Activated CD4-positive, alpha-beta T cell treated with anti-CD3 and anti-CD28 coated beads, Interleukin-2, amount 50 U/mL, for 4 hours (primary cell): Measurements from ENCODE around the gene ALPL.
A peak's percentile ranks its signal among the peaks of the same experiment; 100 is the strongest.

Source experiments
- DNase-seq, 2 experiments: peaks; one replicate each; pipeline ENCODE4 v3.0.0-alpha.2; 2020

ALPL gene

DNA sequence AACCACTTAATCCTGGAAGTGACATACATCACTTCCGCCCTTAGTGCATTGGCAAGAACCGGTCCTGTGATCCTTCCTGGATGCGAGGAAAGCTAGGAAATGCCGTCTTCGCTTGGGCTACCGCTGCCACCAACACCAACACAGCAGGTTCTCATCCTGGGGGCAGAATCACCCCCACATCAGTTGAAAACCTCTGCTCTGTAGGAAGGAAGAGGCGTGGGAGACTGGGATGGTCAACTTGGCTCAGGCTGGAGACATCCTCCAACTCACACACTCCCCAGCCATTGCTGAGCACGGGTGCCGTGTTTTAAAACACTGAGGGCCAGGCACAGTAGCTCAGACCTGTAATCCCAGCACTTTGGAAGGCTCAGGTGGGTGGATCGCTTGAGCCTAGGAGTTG, 74.9 kb downstream of the ALPL start:
- no peak for DNase-seq

DNA sequence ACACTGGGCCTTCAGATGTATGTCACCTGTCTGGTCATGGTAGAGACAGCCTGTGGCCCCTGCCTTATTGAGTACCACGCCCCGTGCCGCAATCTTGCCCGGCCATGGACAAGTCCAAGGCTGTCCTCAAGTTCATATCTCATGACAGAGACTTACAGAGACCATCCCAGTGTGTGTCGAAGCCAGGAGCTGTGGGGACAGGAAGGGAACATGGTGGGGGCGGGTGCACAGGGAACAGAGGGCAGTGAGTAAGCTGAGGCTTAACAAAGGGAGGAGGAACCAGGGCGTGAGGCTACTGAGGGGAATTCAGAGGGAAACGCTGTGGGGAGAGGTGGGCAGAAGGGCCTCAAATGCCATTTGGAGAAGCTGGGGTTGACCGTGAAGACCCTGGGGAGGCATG, 75.8 kb downstream of the ALPL start:
- no peak for DNase-seq

DNA sequence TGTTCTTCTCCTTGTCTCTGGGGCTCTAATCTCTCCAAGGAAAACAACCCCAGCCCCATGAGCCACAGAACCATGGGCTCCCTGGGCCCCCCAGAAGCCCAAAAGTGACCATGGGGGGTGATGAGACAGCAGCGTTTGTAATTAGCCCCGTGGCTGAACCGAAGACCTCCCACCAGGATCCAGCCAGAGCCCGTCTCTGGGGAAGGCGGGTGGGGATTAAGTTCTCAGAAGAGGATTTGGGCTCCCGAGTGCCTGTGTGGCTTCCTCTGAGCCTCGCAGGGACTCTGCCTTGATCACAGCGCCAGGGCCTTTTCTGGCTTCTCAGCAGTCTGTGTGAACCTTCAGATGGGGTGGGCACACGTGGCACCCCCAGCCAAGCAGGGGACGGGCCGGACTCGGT, 77.0 kb downstream of the ALPL start:
- no peak for DNase-seq

- no peak for DNase-seq
These were observed 77.8 kb downstream of the ALPL start for GRCh38 chr1:21586846-21587601.

DNA sequence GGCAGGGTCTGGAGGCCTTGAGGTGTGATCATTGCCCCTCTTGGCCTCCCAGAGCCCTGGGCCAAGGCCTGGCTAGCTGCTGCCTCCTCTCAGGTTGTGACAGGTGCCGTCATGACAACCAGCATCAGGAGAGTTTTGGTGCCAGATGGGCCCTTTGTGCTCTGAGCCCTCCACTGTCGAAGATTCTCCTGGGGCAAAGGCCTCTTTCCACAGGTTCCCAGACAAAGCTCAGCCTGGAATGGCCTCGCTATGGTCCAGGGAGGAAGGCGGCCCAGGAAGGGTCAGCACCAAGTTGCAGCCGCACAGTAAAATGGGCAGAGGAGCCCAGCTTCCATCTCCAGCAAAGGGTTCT, 78.4 kb downstream of the ALPL start:
- DNase-seq, result no peak

- DNase-seq, result no peak
These were observed 80.4 kb downstream of the ALPL start for GRCh38 chr1:21589618-21590017.

GRCh38 chr1:21590126-21590880, 81.1 kb downstream of the ALPL start:
- DNase-seq, result no peak

DNA sequence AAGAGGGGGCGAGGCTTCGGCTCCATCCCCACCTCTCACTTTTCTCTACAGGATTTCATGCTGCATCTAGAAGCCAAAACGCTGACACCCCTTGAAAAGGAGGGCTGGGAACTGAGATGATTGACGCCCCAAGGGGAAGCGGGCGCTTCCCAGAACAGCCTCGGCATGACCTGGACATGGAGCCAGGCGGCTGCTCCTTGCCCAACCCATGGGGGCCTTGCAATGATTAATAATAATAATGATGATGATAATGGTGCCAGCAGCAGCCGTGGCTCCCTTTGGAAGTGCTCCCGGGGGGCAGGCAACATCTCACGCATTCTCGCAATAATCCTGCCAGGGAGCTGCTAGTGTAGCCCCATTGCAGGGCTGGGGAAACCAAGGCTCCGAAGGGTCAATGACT, 81.7 kb downstream of the ALPL start:
- no peak for DNase-seq

DNA sequence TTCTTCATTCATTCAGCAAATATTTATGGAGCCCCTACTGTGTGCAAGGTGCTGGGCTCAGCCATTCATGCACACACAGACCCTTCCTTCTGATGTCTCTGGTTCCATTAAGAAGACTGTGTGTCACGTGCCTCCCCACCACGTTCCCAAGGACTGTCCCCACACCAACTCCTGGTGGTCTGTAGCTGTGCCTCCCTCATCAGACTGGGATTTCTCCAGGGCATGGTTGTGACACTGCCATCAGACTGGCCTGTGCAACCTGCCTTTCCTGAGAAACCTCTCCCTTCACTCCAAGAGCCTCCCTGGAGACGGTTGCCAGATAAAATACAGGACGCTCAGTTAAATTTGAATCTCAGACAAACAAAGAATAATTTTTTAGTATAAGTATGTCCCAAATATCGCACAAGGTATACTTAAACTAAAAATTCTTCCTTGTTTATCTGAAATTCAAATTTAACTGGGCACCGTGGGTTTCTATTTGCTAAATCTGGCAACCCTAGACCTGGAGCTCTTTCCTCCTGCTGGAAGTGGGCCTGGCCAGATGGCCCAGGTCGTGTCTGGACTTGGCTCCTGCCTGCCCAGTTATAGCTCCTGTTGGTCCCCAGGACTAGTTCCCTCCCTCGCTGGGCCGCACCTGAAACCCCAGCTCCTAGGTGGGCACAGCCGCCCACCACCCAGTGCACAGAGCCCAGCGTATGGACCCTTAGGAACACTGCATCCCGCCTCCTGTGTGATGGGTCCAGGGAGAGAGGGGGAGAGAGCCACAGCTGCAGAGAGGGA, 83.1 kb downstream of the ALPL start:
- DNase-seq, result no peak

DNA sequence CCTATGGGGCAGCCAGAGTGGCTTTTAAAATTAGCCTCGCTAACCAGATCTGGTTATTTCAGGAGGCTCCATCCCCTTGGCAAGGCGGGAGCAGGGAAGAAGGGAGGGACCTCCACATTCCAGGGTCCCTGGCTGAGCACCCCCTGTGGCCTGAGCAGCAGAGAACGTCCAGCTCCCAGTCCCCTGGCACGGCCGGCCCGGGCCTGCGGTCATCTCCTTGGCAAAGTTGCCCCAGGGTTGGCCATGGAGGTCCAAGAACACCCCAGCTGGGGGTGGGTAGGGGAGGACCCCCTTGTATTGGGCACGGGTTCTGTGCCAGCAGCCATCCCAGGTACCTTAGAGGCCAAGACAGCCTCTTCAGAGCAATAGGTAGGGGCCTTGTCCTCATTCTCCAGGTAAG, 84.0 kb downstream of the ALPL start:
- DNase-seq, result no peak

DNA sequence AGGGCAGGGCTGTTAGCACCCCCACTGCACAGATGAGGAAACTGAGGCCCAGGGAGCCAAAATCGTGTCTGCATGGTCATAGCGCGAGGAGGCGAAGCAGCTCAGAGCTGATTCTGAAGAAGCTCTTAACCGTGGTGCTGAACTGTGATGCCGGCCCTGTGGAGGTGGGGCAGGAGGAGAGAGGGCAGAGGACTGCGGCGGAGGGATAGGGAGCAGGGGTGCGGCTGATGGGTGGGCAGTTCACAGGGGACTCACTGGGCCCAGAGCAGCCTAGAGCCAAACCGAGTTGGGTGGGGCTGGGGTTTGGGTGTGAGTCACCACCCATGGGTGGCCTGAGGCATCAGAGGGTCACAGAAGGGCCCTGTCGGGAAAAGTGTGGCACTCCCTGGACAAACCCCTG, 85.3 kb downstream of the ALPL start:
- no peak for DNase-seq

DNA sequence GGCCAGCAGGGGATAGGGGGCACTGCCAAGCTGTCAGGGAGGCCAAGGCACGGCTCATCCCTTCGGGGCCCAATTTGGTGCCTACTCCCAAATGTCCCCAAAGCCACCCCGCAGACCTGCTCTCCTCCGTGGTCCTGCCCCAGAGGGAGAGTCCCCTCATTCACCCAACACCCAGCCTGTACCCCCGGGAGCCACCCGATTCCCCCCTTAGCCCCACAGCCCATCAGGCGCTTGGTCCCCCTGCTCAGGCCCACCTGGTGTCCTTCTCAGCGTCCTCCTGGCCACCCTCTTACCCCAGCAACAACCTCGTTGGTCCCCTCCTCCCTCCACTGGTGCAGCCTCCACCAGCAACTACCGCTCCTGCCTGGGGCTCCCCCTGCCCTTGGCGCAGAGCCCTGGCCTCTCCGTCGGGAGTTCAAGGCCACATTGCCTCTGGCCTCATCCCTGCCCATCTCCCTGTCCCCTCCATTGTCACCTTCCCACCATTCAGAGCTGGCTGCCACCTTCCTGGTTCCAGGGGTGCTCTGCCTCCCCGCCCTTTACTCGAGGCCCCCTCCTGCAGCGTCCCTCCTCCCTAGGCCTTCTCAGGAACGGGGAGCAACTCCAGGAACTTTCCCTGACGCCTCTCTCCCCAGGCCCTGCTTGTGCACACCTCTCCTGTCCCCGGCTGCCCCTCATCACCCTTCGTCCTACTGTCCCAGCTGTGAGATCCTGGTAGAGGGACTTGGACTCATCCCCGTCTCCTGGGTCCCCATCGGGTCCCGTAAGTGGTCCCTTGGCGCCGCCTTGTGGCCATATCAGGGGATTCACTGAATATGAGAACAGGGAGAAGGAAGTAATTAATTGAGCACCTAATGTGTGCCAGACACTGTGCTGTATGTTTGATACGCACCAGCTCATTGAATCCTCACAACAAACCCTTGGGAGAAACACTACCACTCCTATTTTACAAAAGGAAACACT, 86.0 kb downstream of the ALPL start:
- peak; percentile 12 to 19 for DNase-seq

- DNase-seq, result no peak
These were observed 87.0 kb downstream of the ALPL start for GRCh38 chr1:21596174-21596573.

- no peak for DNase-seq
These were observed 87.4 kb downstream of the ALPL start for GRCh38 chr1:21596628-21597027.

GRCh38 chr1:21597753-21598152, 88.5 kb downstream of the ALPL start:
- DNase-seq, result no peak

DNA sequence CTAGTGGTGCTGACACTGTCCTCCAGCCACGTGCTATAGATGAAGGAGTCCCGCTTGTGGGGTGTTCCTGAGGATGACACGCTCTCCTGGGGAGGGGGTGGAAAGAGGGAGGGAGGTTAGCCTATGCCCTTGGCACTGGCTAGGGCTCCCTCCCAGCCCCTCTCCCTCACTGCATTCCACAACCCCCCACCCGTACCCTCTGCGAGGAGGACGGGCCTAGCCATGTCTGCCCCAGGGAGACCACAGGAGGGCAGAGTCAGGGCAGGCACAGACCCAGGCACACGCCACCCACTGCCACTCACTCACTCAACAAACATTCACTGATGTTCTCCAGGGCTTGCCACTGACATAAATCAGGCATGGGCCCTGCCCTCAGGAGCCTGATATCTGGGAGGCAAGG, 89.2 kb downstream of the ALPL start:
- no peak for DNase-seq

- no peak for DNase-seq
These were observed 89.7 kb downstream of the ALPL start for GRCh38 chr1:21598904-21599303.

DNA sequence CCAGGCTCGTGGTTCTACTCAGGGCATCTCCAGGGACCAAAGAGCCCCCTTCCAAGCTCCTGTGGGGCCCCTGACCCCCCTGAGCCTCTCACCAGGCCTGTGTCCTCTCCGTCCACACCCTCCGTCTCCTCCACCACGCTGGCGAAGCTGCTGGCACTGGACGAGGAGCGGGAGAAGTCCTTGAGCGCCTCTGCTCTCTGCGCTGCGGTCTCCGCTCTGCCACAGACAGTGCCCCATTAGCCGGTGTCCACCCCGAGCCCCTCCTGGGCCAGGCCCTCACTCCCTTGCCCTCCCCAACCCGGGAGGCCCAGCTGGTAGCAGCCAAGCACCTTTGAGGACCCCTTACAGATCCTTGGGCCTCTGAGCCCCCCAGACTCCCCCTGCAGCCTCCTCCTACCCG, 90.2 kb downstream of the ALPL start:
- no peak for DNase-seq

DNA sequence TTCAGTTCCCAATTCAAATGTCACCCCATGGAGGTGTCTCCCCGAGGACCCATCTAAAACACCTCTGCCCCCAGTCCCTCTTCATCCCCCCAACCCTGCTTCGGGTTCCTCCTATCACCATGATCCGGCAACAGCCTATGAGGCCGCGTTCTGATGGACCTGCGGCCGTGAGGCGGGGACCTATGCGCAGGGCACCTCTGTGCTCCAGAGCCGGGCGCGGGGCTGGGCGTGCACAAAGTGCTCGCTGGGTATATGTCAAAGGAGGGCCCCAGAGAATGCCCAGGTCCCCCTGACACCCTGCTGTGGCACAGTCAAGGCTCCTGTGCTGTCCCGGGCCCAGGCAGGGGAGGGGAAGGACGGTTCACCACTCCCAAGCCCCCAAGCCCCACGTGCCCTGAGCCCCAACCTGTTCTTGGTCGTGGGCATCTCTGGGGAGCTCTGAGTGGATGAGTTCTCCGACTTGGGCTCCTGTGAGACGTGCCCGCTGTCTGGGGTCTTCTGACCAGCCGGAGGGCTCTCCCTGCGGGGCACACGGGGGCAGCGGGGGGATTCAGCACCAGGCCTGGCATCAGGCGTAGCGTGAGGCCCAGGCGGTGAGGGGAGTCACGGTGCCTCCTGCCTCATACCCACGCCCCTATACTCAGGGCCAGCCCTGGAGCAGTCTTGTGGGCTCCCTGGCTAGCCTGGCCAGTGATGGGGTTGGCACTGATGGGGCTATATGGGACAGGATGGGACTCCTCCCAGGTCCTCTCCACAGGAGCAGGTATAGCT, 92.2 kb downstream of the ALPL start:
- no peak for DNase-seq

DNA sequence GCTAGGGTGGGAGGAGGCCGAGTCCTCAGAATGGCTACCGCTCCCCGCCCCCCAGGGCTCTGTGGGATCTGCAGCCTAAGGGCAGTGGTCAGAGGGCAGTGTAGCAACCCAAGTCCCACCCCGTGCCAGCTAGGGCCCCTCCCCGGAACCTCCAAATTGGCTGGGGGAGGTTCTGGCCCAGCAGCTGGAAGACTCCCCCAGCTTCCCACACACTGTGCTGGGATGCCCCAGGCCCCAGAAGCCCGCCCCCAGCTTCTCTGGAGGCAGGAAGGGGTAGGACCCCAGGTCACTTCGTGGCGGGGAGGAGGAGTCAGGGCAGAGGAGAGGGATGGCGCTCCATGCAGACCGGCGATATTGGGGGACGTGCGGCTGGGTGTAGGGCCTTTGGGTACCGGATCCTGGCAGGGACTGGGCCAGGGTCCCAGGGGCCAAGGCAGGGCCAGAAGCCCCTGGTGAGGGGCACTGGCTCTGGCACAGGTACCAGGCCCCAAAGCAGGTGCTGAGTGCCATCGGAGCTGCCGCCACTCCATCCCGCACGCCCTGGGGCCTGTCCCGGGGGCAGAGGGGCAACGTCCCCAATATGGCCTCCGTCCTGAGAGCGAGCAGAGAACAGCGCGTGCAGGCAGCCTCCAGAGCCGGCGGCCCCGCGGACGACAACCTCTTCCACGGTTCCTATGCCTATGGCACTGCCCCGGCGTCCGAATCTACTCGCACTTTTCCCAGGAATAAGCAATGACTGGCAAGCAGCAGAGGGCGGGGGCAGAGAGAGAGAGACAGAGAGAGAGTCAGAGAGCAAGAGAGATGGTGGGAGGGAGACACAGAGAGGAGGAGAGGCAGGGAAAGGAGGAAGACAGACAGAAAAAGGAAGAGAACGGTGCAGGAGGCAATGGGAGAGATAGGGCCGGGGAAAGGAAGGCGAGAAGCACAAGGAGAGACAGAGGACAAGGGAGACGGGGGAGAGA, 94.2 kb downstream of the ALPL start:
- DNase-seq, result no peak
